Adrenal gland (tissue), 5 donors: Measurements from ENCODE around the gene BLCAP.

Experiments
- CTCF ChIP-seq, 6 experiments: fragments of 450-650 bp in 4 of 6; fragments of 200-600 bp in 2 of 6; sonication (generic) in 1 of 6; IDR thresholded peaks; 1 replicate in 5 of 6; 2 replicates in 1 of 6; pipeline versions ENCODE4 v1.5.1 to v1.8.0; 2016 to 2021; ENCODE audit warnings: antibody characterized with exemption in 6 of 6, mild to moderate bottlenecking in 2 of 6, moderate library complexity in 1 of 6
- POLR2A ChIP-seq, 2 donors: fragments of 450-650 bp; IDR thresholded peaks; one replicate each; pipeline ENCODE4 v1.6.1; 2017; ENCODE audit warnings: antibody characterized with exemption in 2 of 2, mild to moderate bottlenecking in 2 of 2, moderate library complexity in 1 of 2
- donor health status: DM: no; HTN: no; CAD: no.

- TF ChIP-seq CTCF (IDR thresholded peaks at IDR 0.05) (no peak), POLR2A (IDR thresholded peaks at IDR 0.05) (no peak)
Observed at GRCh38 chr20:37558779-37559178, 31.1 kb upstream of the BLCAP start.
